Measurements from ENCODE around the gene NFIC.
"Not testable (repeated sequence)": the region's sequence is repeated elsewhere in the genome, so short reads cannot be mapped to it uniquely, and the experiment has no call there.

GRCh38 chr19:3430366-3430680 is 63.9 kb downstream of the NFIC start:
- TF ChIP-seq, protein P1, sequence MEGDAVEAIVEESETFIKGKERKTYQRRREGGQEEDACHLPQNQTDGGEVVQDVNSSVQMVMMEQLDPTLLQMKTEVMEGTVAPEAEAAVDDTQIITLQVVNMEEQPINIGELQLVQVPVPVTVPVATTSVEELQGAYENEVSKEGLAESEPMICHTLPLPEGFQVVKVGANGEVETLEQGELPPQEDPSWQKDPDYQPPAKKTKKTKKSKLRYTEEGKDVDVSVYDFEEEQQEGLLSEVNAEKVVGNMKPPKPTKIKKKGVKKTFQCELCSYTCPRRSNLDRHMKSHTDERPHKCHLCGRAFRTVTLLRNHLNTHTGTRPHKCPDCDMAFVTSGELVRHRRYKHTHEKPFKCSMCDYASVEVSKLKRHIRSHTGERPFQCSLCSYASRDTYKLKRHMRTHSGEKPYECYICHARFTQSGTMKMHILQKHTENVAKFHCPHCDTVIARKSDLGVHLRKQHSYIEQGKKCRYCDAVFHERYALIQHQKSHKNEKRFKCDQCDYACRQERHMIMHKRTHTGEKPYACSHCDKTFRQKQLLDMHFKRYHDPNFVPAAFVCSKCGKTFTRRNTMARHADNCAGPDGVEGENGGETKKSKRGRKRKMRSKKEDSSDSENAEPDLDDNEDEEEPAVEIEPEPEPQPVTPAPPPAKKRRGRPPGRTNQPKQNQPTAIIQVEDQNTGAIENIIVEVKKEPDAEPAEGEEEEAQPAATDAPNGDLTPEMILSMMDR (conservative IDR thresholded peaks at IDR 0.05): not testable (repeated sequence)
- not testable (repeated sequence) for TF ChIP-seq EZH2 (IDR thresholded peaks at IDR 0.05; ENCODE audit: low read depth)
